Measurements from ENCODE around the gene NXF2.
A peak's percentile ranks its signal among the peaks of the same experiment; 100 is the strongest.

DNA sequence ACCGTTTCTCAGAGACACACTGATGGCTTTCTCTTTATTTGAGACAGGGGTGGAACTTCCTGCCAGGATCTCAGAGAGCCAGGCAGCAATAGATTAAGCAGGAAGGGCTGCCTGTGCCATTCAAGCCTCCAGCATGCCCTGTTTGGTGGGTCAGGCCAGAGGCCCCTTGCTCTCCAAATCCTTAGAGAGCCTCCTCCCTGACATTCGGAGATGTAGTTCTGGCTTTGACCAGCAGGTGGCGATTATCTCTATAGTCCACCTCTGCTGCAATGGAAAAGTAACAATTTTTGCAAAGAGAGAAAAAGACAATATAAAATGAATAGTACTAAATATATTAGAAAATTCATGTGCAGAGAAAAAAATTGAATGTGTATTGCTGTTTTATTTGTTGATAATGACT, 98.9 kb downstream of the NXF2 start:
- no peak for TF ChIP-seq POLR2A (IDR thresholded peaks at IDR 0.05)
- TF ChIP-seq, protein P1, sequence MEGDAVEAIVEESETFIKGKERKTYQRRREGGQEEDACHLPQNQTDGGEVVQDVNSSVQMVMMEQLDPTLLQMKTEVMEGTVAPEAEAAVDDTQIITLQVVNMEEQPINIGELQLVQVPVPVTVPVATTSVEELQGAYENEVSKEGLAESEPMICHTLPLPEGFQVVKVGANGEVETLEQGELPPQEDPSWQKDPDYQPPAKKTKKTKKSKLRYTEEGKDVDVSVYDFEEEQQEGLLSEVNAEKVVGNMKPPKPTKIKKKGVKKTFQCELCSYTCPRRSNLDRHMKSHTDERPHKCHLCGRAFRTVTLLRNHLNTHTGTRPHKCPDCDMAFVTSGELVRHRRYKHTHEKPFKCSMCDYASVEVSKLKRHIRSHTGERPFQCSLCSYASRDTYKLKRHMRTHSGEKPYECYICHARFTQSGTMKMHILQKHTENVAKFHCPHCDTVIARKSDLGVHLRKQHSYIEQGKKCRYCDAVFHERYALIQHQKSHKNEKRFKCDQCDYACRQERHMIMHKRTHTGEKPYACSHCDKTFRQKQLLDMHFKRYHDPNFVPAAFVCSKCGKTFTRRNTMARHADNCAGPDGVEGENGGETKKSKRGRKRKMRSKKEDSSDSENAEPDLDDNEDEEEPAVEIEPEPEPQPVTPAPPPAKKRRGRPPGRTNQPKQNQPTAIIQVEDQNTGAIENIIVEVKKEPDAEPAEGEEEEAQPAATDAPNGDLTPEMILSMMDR (IDR thresholded peaks at IDR 0.05): peak; percentile 43 to 88 (median 66)

Data from heart left ventricle (tissue), 13 donors.